GM12865 (cell line): ENCODE data around the gene C2CD2.

Experiments used
- DNase-seq: peaks from one replicate; pipeline ENCODE4 v3.0.0; 2010; ENCODE audit warnings: low read depth
- H3K4me3 ChIP-seq: 2 replicates; pipeline ENCODE4 v1.5.1; 2011; ENCODE audit warnings: mild to moderate bottlenecking, low read depth, low read length, control low read depth
- TF ChIP-seq, protein P1 (sequence below): IDR thresholded peaks from 2 replicates; pipeline ENCODE4 v1.5.1; 2011; ENCODE audit warnings: low read length, control low read depth, low read depth, inconsistent platforms; ENCODE audit not compliant: insufficient read depth; ENCODE audit errors: missing control alignments

C2CD2 gene

DNA sequence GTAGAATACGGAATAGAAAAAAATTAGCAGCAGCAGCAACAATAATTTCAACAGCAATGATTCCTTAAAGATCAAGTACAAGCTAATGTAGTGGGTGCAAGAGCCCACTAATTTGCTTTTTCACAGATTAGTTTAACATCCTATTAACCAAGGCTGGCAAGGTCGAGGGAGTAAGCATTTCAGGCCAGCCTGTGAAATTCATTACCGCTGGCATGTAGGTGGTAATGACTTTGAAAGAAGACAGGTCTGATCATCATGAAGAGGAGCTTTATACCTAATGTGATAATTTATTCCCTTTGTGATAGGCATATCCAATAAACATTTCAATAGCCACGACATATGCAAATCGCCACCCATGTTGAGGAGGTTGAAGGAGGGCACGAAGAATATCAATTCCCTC, 63.5 kb downstream of the C2CD2 start:
- H3K4me3 ChIP-seq, result no peak overlapping the region
- TF ChIP-seq, protein P1, sequence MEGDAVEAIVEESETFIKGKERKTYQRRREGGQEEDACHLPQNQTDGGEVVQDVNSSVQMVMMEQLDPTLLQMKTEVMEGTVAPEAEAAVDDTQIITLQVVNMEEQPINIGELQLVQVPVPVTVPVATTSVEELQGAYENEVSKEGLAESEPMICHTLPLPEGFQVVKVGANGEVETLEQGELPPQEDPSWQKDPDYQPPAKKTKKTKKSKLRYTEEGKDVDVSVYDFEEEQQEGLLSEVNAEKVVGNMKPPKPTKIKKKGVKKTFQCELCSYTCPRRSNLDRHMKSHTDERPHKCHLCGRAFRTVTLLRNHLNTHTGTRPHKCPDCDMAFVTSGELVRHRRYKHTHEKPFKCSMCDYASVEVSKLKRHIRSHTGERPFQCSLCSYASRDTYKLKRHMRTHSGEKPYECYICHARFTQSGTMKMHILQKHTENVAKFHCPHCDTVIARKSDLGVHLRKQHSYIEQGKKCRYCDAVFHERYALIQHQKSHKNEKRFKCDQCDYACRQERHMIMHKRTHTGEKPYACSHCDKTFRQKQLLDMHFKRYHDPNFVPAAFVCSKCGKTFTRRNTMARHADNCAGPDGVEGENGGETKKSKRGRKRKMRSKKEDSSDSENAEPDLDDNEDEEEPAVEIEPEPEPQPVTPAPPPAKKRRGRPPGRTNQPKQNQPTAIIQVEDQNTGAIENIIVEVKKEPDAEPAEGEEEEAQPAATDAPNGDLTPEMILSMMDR, result no peak
- no peak for DNase-seq

DNA sequence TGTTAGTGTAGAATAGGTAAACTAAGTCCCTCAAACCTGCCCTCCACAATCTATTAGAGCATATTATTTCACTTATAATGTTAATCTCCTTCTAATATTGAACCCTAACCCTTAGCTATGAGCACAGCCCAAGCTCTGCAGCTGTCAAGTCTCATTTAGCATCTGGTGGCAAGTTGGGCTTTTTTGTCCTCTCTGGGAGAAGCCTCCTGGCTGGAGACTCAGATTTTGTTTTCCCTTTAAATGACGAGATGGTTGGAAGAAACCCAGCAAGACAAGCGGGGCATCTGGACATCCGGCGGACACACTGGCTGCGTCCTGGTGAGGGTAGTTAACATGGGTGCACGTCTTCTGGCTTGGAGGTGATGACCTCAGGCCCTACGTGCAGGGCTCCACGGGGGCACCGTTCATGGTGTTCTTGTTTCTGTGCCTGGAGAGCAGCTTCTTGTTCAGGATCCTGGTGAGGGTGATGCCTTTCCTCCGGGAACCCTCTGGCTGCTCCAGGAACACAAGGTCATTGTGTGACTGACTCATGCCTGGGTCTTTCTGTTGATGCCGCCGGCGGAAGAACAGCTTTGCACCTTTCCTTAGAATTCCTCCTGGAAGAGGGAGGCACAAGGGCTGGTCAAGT, 65.0 kb downstream of the C2CD2 start:
- no peak overlapping the region for H3K4me3 ChIP-seq
- DNase-seq, result no peak
- TF ChIP-seq, protein P1, result no peak

DNA sequence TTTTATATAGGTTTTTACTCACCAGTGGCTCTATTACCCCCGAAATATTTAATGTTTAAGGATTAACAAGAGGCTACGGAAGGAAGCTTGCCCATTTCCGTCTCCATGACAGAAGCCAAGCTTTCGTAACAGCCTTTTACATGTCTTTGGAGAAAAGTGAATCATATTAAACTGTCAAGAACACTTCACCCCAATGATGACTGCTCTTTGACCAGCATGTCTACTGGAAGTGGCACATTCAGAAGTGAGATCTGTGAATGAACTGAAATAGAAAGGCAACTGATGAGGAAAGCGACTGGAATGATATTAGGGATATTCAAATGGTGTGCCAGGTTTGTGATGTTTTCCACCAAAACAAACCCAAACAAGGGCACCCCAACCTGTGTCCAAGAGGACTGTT, 66.2 kb downstream of the C2CD2 start:
- DNase-seq, result no peak
- H3K4me3 ChIP-seq, result no peak overlapping the region
- TF ChIP-seq, protein P1, result no peak

GRCh38 chr21:41886328-41886727, 67.5 kb downstream of the C2CD2 start:
- TF ChIP-seq, protein P1, result no peak
- H3K4me3 ChIP-seq, result no peak overlapping the region
- DNase-seq, result no peak

GRCh38 chr21:41885341-41886024, 68.3 kb downstream of the C2CD2 start:
- no peak overlapping the region for H3K4me3 ChIP-seq
- TF ChIP-seq, protein P1, result no peak
- DNase-seq, result no peak

- no peak for DNase-seq
- TF ChIP-seq, protein P1, result no peak
- H3K4me3 ChIP-seq, result no peak overlapping the region
Measured at GRCh38 chr21:41884501-41885030, 69.3 kb downstream of the C2CD2 start.
